ENCODE measurements around the gene SIGLEC14. TPM values are rescaled to one million over a fixed set of nuclear protein-coding genes. Genes with fewer than 3 reads are reported as not detected.
"Not testable (repeated sequence)": the region's sequence is repeated elsewhere in the genome, so short reads cannot be mapped to it uniquely, and the experiment has no call there.

SIGLEC14 gene
- total and polyA plus RNA-seq, 2 donors = 1.6 to 7.3 TPM

- not testable (repeated sequence) for H3K36me3 ChIP-seq (ENCODE audit: control insufficient read depth in 2 of 2, insufficient read depth in 2 of 2, low read length in 1 of 2); H3K27ac ChIP-seq (ENCODE audit: low read depth in 1 of 2, low read length in 1 of 2); H3K27me3 ChIP-seq (ENCODE audit: control insufficient read depth in 2 of 2, insufficient read depth in 1 of 2, low read length in 1 of 2); H3K4me1 ChIP-seq (ENCODE audit: control insufficient read depth in 2 of 2, insufficient read depth in 2 of 2, low read length in 2 of 2); DNase-seq (ENCODE audit: low read depth in 6 of 9, low spot score in 9 of 9); H3K9me3 ChIP-seq (ENCODE audit: control insufficient read depth in 2 of 2, insufficient read depth in 1 of 2, low read length in 1 of 2); H3K4me3 ChIP-seq (ENCODE audit: low read length in 2 of 2)
- 10% methylated on average over 10 of the region's 13 CpGs for whole genome bisulfite sequencing
Measured at GRCh38 chr19:51630315-51630714, 16.3 kb downstream of the SIGLEC14 start, which contains the start of gene SIGLEC5. SIGLEC5 (minus strand) TSS chr19:51630401; CDS start chr19:51630335, 66 bp downstream.

DNA sequence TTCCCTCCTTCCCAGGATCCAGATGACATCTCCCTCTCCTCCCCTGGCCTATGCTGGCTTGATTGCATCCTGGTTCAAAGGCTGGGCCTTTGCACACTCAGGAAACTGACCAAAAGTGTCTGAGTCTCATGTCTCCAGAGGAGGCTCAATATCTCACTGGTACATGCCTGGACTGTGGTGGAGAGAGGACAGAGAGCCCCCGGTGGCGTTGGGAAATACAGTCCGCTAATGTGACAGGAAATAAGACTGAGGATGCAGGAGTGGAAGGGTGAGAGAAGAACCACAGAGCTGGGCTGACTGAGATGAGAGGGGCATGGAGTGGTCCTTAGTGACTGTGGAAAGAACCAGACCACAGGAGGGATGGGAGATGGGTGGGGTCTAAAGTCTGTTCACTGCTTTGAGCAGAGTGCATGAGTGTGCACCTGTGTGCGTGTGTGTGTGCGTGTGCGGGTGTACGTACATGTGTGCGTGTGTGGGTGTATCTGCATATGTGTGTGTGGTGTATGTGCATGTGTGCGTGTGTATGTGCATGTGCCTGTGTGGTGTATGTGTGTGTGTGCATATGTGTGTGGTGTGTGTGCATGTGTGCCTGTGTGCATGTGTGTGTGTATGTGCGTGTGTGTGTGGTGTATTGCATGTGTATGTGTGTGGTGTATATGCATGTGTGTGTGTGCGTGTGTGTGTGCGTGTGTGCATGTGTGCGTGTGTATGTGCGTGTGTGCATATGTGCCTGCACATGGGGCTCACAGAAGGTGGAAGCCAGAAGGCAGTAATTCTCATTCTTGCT, 18.3 kb downstream of the SIGLEC14 start:
- no peaks in the 10 kb centered on the region for H3K4me1 ChIP-seq (ENCODE audit: control insufficient read depth in 2 of 2, insufficient read depth in 2 of 2, low read length in 2 of 2)
- no peaks in the 10 kb centered on the region for H3K9me3 ChIP-seq (ENCODE audit: control insufficient read depth in 2 of 2, insufficient read depth in 1 of 2, low read length in 1 of 2)
- 90% methylated on average over 14 of the region's 14 CpGs for WGBS
- H3K27me3 ChIP-seq (ENCODE audit: control insufficient read depth in 2 of 2, insufficient read depth in 1 of 2, low read length in 1 of 2) = peaks cover 0 to 9% of the 10 kb centered on the region in 2 donors
- DNase-seq (ENCODE audit: low read depth in 6 of 9, low spot score in 9 of 9) = no peak
- H3K36me3 ChIP-seq (ENCODE audit: control insufficient read depth in 2 of 2, insufficient read depth in 2 of 2, low read length in 1 of 2) = no peaks in the 10 kb centered on the region
- H3K4me3 ChIP-seq (ENCODE audit: low read length in 2 of 2) = no peak overlapping the region
- H3K27ac ChIP-seq (ENCODE audit: low read depth in 1 of 2, low read length in 1 of 2) = no peak overlapping the region

DNA sequence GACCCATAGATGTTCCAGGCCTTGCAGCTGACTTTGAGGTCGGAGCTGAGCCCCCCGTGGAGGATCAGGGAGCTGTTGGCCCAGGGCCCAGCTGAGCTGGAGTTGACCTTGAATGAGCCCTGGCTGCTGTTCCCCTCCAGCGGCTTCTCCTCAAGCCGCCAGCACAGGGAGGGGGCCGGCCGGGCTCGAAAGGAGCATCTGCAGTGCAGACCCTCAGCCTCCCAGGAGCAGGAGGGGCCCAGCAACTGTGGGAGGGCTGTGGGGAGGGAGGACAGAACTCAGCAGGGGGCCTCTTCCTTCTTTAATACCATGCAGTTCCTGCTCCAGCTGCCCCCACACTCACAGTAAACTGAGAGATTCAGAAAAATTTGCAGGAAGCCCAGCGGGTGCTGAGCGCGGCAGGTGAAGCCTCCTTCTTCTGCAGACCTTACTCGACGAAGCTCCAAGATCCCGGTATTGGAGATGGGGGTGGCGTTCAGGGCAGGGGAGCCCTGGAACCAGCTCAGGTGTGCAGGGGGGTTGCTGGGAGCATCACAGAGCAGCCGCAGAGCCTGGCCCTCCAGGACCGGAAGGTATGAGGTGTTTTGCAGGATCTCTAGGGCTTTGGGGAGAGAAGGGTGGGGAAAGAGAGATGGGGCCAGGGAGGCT, 19.0 kb downstream of the SIGLEC14 start:
- WGBS = 81% methylated on average over 16 of the region's 16 CpGs
- Histone ChIP-seq H3K36me3 (ENCODE audit: control insufficient read depth in 2 of 2, insufficient read depth in 2 of 2, low read length in 1 of 2) (no peaks in the 10 kb centered on the region), H3K27ac (ENCODE audit: low read depth in 1 of 2, low read length in 1 of 2) (no peak overlapping the region), H3K27me3 (ENCODE audit: control insufficient read depth in 2 of 2, insufficient read depth in 1 of 2, low read length in 1 of 2) (peaks cover 0 to 9% of the 10 kb centered on the region in 2 donors), H3K4me1 (ENCODE audit: control insufficient read depth in 2 of 2, insufficient read depth in 2 of 2, low read length in 2 of 2) (no peaks in the 10 kb centered on the region), H3K9me3 (ENCODE audit: control insufficient read depth in 2 of 2, insufficient read depth in 1 of 2, low read length in 1 of 2) (no peaks in the 10 kb centered on the region), H3K4me3 (ENCODE audit: low read length in 2 of 2) (no peak overlapping the region)
- no peak for DNase-seq (ENCODE audit: low read depth in 6 of 9, low spot score in 9 of 9)

- 84% methylated on average over 2 of the region's 2 CpGs for WGBS
- Histone ChIP-seq H3K9me3 (ENCODE audit: control insufficient read depth in 2 of 2, insufficient read depth in 1 of 2, low read length in 1 of 2) (no peaks in the 10 kb centered on the region), H3K27me3 (ENCODE audit: control insufficient read depth in 2 of 2, insufficient read depth in 1 of 2, low read length in 1 of 2) (peaks cover 0 to 9% of the 10 kb centered on the region in 2 donors), H3K4me3 (ENCODE audit: low read length in 2 of 2) (no peak overlapping the region), H3K27ac (ENCODE audit: low read depth in 1 of 2, low read length in 1 of 2) (no peak overlapping the region), H3K4me1 (ENCODE audit: control insufficient read depth in 2 of 2, insufficient read depth in 2 of 2, low read length in 2 of 2) (no peaks in the 10 kb centered on the region), H3K36me3 (ENCODE audit: control insufficient read depth in 2 of 2, insufficient read depth in 2 of 2, low read length in 1 of 2) (no peaks in the 10 kb centered on the region)
- no peak for DNase-seq (ENCODE audit: low read depth in 6 of 9, low spot score in 9 of 9)
Measured at GRCh38 chr19:51626675-51627074, 19.9 kb downstream of the SIGLEC14 start.

GRCh38 chr19:51621178-51621577, 25.4 kb downstream of the SIGLEC14 start:
- Histone ChIP-seq H3K27ac (ENCODE audit: low read depth in 1 of 2, low read length in 1 of 2) (no peak overlapping the region), H3K36me3 (ENCODE audit: control insufficient read depth in 2 of 2, insufficient read depth in 2 of 2, low read length in 1 of 2) (no peaks in the 10 kb centered on the region), H3K9me3 (ENCODE audit: control insufficient read depth in 2 of 2, insufficient read depth in 1 of 2, low read length in 1 of 2) (no peaks in the 10 kb centered on the region), H3K4me1 (ENCODE audit: control insufficient read depth in 2 of 2, insufficient read depth in 2 of 2, low read length in 2 of 2) (no peaks in the 10 kb centered on the region), H3K4me3 (ENCODE audit: low read length in 2 of 2) (no peak overlapping the region), H3K27me3 (ENCODE audit: control insufficient read depth in 2 of 2, insufficient read depth in 1 of 2, low read length in 1 of 2) (no peaks in the 10 kb centered on the region)
- no peak for DNase-seq (ENCODE audit: low read depth in 6 of 9, low spot score in 9 of 9)
- 8% methylated on average over 2 of the region's 2 CpGs for WGBS

DNA sequence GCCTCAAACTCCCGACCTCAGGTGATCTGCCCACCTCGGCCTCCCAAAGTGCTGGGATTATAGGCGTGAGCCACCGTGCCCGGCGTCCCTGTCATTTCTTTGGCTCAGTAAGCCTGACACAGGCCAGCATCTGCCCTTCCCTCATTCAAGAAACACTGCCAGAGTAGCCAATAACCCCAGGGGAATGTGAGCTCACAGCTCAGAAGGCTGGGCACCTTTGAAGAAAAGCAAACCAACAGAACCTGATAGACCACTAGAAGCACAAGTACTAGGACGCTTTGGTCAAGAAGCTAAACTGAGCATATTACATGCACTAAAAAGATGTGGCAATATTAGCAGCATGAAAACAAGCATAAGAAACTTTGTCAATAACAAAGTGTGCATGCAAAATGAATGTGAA, 30.6 kb downstream of the SIGLEC14 start:
- Histone ChIP-seq H3K36me3 (ENCODE audit: control insufficient read depth in 2 of 2, insufficient read depth in 2 of 2, low read length in 1 of 2) (no peaks in the 10 kb centered on the region), H3K27me3 (ENCODE audit: control insufficient read depth in 2 of 2, insufficient read depth in 1 of 2, low read length in 1 of 2) (no peaks in the 10 kb centered on the region), H3K27ac (ENCODE audit: low read depth in 1 of 2, low read length in 1 of 2) (no peak overlapping the region), H3K4me1 (ENCODE audit: control insufficient read depth in 2 of 2, insufficient read depth in 2 of 2, low read length in 2 of 2) (no peaks in the 10 kb centered on the region), H3K9me3 (ENCODE audit: control insufficient read depth in 2 of 2, insufficient read depth in 1 of 2, low read length in 1 of 2) (no peaks in the 10 kb centered on the region), H3K4me3 (ENCODE audit: low read length in 2 of 2) (no peak overlapping the region)
- WGBS = 96% methylated on average over 7 of the region's 7 CpGs
- no peak for DNase-seq (ENCODE audit: low read depth in 6 of 9, low spot score in 9 of 9)

GRCh38 chr19:51614789-51615188, 31.8 kb downstream of the SIGLEC14 start:
- Histone ChIP-seq H3K27ac (ENCODE audit: low read depth in 1 of 2, low read length in 1 of 2) (no peak overlapping the region), H3K9me3 (ENCODE audit: control insufficient read depth in 2 of 2, insufficient read depth in 1 of 2, low read length in 1 of 2) (no peaks in the 10 kb centered on the region), H3K27me3 (ENCODE audit: control insufficient read depth in 2 of 2, insufficient read depth in 1 of 2, low read length in 1 of 2) (no peaks in the 10 kb centered on the region), H3K4me1 (ENCODE audit: control insufficient read depth in 2 of 2, insufficient read depth in 2 of 2, low read length in 2 of 2) (no peaks in the 10 kb centered on the region), H3K36me3 (ENCODE audit: control insufficient read depth in 2 of 2, insufficient read depth in 2 of 2, low read length in 1 of 2) (no peaks in the 10 kb centered on the region), H3K4me3 (ENCODE audit: low read length in 2 of 2) (no peak overlapping the region)
- no peak for DNase-seq (ENCODE audit: low read depth in 6 of 9, low spot score in 9 of 9)
- 74% methylated on average over 5 of the region's 5 CpGs for WGBS

DNA sequence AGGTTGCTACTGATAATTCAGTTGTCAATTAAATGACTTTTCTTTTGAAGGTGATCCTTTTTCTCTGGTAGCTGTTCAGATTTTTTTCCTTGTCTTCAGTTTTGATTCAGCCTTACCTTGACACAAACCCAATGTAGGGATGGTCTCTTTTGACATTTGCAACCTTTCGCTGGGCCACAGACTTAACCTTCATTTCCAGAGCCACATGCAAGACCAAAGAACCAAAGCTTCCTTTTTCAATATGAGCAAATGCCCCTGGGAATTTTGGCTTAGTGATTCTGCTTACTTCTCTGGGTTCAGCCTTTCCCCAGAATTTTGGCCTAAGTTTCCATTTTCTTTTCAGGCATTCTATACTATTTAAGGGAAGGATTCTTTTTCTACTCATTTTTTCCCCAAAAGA, 36.0 kb downstream of the SIGLEC14 start:
- DNase-seq (ENCODE audit: low read depth in 6 of 9, low spot score in 9 of 9) = no peak
- Histone ChIP-seq H3K4me1 (ENCODE audit: control insufficient read depth in 2 of 2, insufficient read depth in 2 of 2, low read length in 2 of 2) (no peaks in the 10 kb centered on the region), H3K27me3 (ENCODE audit: control insufficient read depth in 2 of 2, insufficient read depth in 1 of 2, low read length in 1 of 2) (no peaks in the 10 kb centered on the region), H3K36me3 (ENCODE audit: control insufficient read depth in 2 of 2, insufficient read depth in 2 of 2, low read length in 1 of 2) (no peaks in the 10 kb centered on the region), H3K27ac (ENCODE audit: low read depth in 1 of 2, low read length in 1 of 2) (no peak overlapping the region), H3K9me3 (ENCODE audit: control insufficient read depth in 2 of 2, insufficient read depth in 1 of 2, low read length in 1 of 2) (no peaks in the 10 kb centered on the region), H3K4me3 (ENCODE audit: low read length in 2 of 2) (no peak overlapping the region)
- WGBS = 95% methylated on average over 1 of the region's 1 CpG

DNA sequence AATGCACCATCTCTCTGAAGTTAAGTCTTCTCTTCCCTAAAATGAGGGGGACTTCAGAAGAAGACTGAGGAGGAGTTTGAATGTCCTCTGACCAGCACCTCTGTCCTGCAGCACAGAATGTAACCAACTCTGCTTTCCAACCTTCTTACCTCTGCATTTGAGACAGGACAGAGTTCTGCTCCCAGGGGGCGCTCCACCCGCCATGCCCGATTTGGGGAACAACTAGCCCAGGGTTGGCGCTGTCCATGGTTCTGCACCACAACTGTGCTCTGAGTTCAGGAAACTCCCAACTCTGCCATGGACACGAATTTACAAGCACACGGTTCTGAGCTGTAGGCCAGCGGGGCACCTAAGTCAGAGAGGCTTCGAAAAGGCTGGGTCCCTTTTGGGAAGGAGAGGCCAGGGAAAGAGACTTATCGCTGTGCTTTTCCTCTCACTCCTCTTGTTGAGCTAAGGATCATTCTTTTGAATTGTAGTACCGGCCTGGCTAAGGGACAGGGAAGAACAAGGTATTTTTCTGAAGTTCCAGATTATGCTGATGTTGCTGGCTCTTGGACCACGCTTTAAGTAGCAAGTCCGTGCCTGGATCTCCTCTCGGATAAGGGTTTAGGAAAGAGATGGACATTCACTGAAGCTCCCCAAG, 38.6 kb downstream of the SIGLEC14 start:
- H3K4me3 ChIP-seq (ENCODE audit: low read length in 2 of 2) = no peak overlapping the region
- H3K4me1 ChIP-seq (ENCODE audit: control insufficient read depth in 2 of 2, insufficient read depth in 2 of 2, low read length in 2 of 2) = no peaks in the 10 kb centered on the region
- WGBS = 30% methylated on average over 13 of the region's 13 CpGs
- peak; percentile 34 to 79 (median 60) for DNase-seq (ENCODE audit: low read depth in 6 of 9, low spot score in 9 of 9)
- H3K36me3 ChIP-seq (ENCODE audit: control insufficient read depth in 2 of 2, insufficient read depth in 2 of 2, low read length in 1 of 2) = no peaks in the 10 kb centered on the region
- peaks cover 3% of the 10 kb centered on the region in 2 donors for H3K27me3 ChIP-seq (ENCODE audit: control insufficient read depth in 2 of 2, insufficient read depth in 1 of 2, low read length in 1 of 2)
- H3K27ac ChIP-seq (ENCODE audit: low read depth in 1 of 2, low read length in 1 of 2) = no peak overlapping the region
- no peaks in the 10 kb centered on the region for H3K9me3 ChIP-seq (ENCODE audit: control insufficient read depth in 2 of 2, insufficient read depth in 1 of 2, low read length in 1 of 2)

All from thymus (tissue), 11 donors.